HepG2 (cell line): Measurements from ENCODE around the gene ACSM3. TPM values are rescaled to one million over a fixed set of nuclear protein-coding genes. Genes with fewer than 3 reads are reported as not detected.

ENCODE experiments used
- ASH2L ChIP-seq: fragments of 300-600, 200-600 bp; sonication (generic); IDR thresholded peaks from 2 replicates; pipeline ENCODE4 v1.7.0; 2017; ENCODE audit warnings: low read depth, mild to moderate bottlenecking, moderate library complexity, mixed read lengths, low read length; ENCODE audit not compliant: insufficient read length
- FOSL1 ChIP-seq: sonication (generic); formaldehyde crosslinking; IDR thresholded peaks from 2 replicates; pipeline ENCODE4 v1.9.0; 2021; ENCODE audit warnings: missing genetic modification reagents, borderline replicate concordance
- FOXK1 ChIP-seq: sonication (generic); formaldehyde crosslinking; IDR thresholded peaks from 2 replicates; pipeline ENCODE4 v1.4.0; 2020; ENCODE audit warnings: low read depth, missing genetic modification reagents, borderline replicate concordance
- MAZ ChIP-seq, 2 experiments: sonication (generic) in 1 of 2; formaldehyde crosslinking in 1 of 2; IDR thresholded peaks; 2 replicates each; pipeline versions ENCODE4 v1.5.0 to v1.6.1; 2012 to 2020; ENCODE audit warnings: low read depth in 2 of 2, mild to moderate bottlenecking in 2 of 2, borderline replicate concordance in 1 of 2, improper control_type of control experiment in 1 of 2, low read length in 1 of 2, missing genetic modification reagents in 1 of 2, moderate library complexity in 1 of 2
- SNAPC2 ChIP-seq: sonication (generic); formaldehyde crosslinking; IDR thresholded peaks from 2 replicates; pipeline ENCODE4 v1.8.1; 2022; ENCODE audit warnings: mild to moderate bottlenecking, missing genetic modification reagents
- TCF12 ChIP-seq, 2 experiments: fragments of 450-650 bp in 1 of 2; sonication (generic) in 1 of 2; formaldehyde crosslinking in 1 of 2; IDR thresholded peaks; 2 replicates each; pipeline versions ENCODE4 v1.6.1 to v1.8.0; 2017 to 2022; ENCODE audit warnings: antibody characterized with exemption in 1 of 2, mild to moderate bottlenecking in 1 of 2, missing genetic modification reagents in 1 of 2, moderate library complexity in 1 of 2
- ZBTB42 ChIP-seq: sonication (generic); formaldehyde crosslinking; IDR thresholded peaks from 2 replicates; pipeline ENCODE4 v1.5.0; 2020; ENCODE audit warnings: mild to moderate bottlenecking, missing genetic modification reagents
- ZNF121 ChIP-seq: sonication (generic); formaldehyde crosslinking; IDR thresholded peaks from 2 replicates; pipeline ENCODE4 v1.5.0; 2020; ENCODE audit warnings: mild to moderate bottlenecking, missing genetic modification reagents
- ZNF234 ChIP-seq: sonication (generic); formaldehyde crosslinking; conservative IDR thresholded peaks from 2 replicates; pipeline ENCODE4 v1.5.1; 2020; ENCODE audit warnings: mild to moderate bottlenecking, missing genetic modification reagents
- ZNF850 ChIP-seq: sonication (generic); formaldehyde crosslinking; conservative IDR thresholded peaks from 2 replicates; pipeline ENCODE4 v1.9.0; 2021; ENCODE audit warnings: mild to moderate bottlenecking, missing genetic modification reagents
- polyA plus RNA-seq, 8 experiments: library from polyadenylated mRNA; depleted of rRNA in 3 of 8; stranded (reverse) in 7 of 8; unstranded in 1 of 8; fragments of >200 nt; fragmentation: Illumina TruSeq in 4 of 8; extraction: Trizol in 4 of 8; gene quantifications; 2 replicates each; pipeline versions ENCODE4 v1.2.1 to v1.2.3, GENCODE V29; 2011 to 2016; ENCODE audit warnings: low read depth in 4 of 8, missing spikeins in 1 of 8, mixed read lengths in 1 of 8; ENCODE audit not compliant: insufficient read depth in 1 of 8
- total RNA-seq, 5 experiments: library from RNA; depleted of rRNA; stranded (reverse); fragments of >200 nt; fragmentation: Illumina TruSeq; extraction: Trizol; gene quantifications; 2 replicates each; pipeline ENCODE4 v1.2.3, GENCODE V29; 2016; ENCODE audit warnings: low read depth in 1 of 5
- TF ChIP-seq, protein P1 (sequence below): sonication (generic); formaldehyde crosslinking; IDR thresholded peaks from 2 replicates; pipeline ENCODE4 v1.5.0; 2020; ENCODE audit warnings: missing genetic modification reagents, mild to moderate bottlenecking, borderline replicate concordance
- TF ChIP-seq, protein P2 (sequence below): IDR thresholded peaks from 2 replicates; pipeline ENCODE4 v1.6.1; 2016; ENCODE audit warnings: missing biosample characterization, missing genetic modification reagents, low read depth
- TF ChIP-seq, protein P3 (sequence below): sonication (generic); formaldehyde crosslinking; IDR thresholded peaks from 2 replicates; pipeline ENCODE4 v1.8.0; 2023; ENCODE audit warnings: mild to moderate bottlenecking, missing genetic modification reagents
- TF ChIP-seq, protein P4 (sequence below): sonication (generic); formaldehyde crosslinking; IDR thresholded peaks from 2 replicates; pipeline ENCODE4 v1.4.0; 2020; ENCODE audit warnings: missing genetic modification reagents
- TF ChIP-seq, protein P5 (sequence below): sonication (generic); formaldehyde crosslinking; IDR thresholded peaks from 2 replicates; pipeline ENCODE4 v1.5.1; 2020; ENCODE audit warnings: mild to moderate bottlenecking, missing genetic modification reagents
- TF ChIP-seq, protein P6 (sequence below): sonication (generic); formaldehyde crosslinking; IDR thresholded peaks from 2 replicates; pipeline ENCODE4 v1.5.0; 2020; ENCODE audit warnings: missing genetic modification reagents
- TF ChIP-seq, protein P7 (sequence below): sonication (generic); formaldehyde crosslinking; IDR thresholded peaks from 2 replicates; pipeline ENCODE4 v1.4.0; 2020; ENCODE audit warnings: missing genetic modification reagents

Gene ACSM3
- total and polyA plus RNA-seq, 2 of the 13 experiments (the other 11 are each of a cell fraction or from before 2014, with no cell fraction given): 74.0 to 108 TPM

DNA sequence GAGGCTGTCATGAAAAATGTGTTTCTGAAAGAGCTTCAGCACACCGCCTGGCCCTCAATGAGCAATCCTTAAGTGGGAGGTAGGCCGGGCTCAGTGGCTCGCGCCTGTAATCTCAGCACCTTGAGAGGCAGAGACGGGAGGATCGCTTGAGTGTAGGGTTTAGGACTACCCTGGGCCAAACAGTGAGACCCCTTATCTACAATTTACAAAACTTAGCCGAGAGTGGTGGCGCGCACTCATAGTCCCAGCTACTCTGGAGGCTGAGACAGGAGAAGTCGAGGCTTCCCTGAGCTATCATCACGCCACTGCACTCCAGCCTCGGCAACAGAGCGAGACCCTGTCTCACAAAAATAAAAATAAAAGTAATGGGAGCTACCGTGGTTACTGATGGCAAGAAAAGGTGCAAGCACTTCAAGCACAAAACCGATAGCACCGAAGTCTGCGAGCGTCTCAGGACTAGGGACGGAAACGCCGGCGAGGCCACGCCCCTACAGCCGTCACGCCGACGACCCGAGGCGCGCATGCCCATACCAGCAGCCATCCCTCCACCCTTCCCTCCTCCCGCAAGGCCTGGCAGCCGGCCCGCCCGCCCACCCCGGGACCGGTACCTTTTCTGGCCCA is 22.8 kb upstream of the ACSM3 start (continued):
- TF ChIP-seq FOSL1 (CRISPR knock-in tag) (0 out of 2 replicates have a peak, but pooled peaks have one; percentile 23), TCF12 (IDR thresholded peaks at IDR 0.05) (no peak), TCF12 (CRISPR knock-in tag; IDR thresholded peaks at IDR 0.05) (no peak), ZNF234 (CRISPR knock-in tag) (no peak), ASH2L (no peak), ZNF121 (peak; percentile 87), FOXK1 (CRISPR knock-in tag) (peak; percentile 41; the same call in 1 of the 2 replicates), SNAPC2 (0 out of 2 replicates have a peak, but pooled peaks have one; percentile 53), ZNF850 (CRISPR knock-in tag) (0 out of 2 replicates have a peak, but pooled peaks have one; percentile 3), ZBTB42 (CRISPR knock-in tag) (no peak), MAZ (IDR thresholded peaks at IDR 0.05; ENCODE audit: borderline replicate concordance, low read depth, low read length) (no peak), MAZ (CRISPR knock-in tag; IDR thresholded peaks at IDR 0.05; ENCODE audit: low read depth) (no peak)
- TF ChIP-seq, protein P1, sequence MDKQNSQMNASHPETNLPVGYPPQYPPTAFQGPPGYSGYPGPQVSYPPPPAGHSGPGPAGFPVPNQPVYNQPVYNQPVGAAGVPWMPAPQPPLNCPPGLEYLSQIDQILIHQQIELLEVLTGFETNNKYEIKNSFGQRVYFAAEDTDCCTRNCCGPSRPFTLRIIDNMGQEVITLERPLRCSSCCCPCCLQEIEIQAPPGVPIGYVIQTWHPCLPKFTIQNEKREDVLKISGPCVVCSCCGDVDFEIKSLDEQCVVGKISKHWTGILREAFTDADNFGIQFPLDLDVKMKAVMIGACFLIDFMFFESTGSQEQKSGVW (CRISPR knock-in tag): no peak
- TF ChIP-seq, protein P2, sequence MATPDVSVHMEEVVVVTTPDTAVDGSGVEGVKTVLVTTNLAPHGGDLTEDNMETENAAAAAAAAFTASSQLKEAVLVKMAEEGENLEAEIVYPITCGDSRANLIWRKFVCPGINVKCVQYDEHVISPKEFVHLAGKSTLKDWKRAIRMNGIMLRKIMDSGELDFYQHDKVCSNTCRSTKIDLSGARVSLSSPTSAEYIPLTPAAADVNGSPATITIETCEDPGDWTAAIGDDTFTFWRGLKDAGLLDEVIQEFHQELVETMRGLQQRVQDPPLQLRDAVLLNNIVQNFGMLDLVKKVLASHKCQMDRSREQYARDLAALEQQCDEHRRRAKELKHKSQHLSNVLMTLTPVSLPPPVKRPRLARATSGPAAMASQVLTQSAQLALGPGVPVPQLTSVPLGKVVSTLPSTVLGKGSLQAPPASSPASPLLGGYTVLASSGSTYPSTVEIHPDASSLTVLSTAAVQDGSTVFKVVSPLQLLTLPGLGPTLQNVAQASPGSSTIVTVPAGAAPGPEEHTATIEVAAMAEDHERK (CRISPR knock-in tag): no peak
- TF ChIP-seq, protein P3, sequence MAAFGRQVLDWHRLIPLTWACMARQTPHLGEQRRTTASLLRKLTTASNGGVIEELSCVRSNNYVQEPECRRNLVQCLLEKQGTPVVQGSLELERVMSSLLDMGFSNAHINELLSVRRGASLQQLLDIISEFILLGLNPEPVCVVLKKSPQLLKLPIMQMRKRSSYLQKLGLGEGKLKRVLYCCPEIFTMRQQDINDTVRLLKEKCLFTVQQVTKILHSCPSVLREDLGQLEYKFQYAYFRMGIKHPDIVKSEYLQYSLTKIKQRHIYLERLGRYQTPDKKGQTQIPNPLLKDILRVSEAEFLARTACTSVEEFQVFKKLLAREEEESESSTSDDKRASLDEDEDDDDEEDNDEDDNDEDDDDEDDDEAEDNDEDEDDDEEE: peak; percentile 92
- TF ChIP-seq, protein P4, sequence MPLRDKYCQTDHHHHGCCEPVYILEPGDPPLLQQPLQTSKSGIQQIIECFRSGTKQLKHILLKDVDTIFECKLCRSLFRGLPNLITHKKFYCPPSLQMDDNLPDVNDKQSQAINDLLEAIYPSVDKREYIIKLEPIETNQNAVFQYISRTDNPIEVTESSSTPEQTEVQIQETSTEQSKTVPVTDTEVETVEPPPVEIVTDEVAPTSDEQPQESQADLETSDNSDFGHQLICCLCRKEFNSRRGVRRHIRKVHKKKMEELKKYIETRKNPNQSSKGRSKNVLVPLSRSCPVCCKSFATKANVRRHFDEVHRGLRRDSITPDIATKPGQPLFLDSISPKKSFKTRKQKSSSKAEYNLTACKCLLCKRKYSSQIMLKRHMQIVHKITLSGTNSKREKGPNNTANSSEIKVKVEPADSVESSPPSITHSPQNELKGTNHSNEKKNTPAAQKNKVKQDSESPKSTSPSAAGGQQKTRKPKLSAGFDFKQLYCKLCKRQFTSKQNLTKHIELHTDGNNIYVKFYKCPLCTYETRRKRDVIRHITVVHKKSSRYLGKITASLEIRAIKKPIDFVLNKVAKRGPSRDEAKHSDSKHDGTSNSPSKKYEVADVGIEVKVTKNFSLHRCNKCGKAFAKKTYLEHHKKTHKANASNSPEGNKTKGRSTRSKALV (CRISPR knock-in tag): no peak
- TF ChIP-seq, protein P5, sequence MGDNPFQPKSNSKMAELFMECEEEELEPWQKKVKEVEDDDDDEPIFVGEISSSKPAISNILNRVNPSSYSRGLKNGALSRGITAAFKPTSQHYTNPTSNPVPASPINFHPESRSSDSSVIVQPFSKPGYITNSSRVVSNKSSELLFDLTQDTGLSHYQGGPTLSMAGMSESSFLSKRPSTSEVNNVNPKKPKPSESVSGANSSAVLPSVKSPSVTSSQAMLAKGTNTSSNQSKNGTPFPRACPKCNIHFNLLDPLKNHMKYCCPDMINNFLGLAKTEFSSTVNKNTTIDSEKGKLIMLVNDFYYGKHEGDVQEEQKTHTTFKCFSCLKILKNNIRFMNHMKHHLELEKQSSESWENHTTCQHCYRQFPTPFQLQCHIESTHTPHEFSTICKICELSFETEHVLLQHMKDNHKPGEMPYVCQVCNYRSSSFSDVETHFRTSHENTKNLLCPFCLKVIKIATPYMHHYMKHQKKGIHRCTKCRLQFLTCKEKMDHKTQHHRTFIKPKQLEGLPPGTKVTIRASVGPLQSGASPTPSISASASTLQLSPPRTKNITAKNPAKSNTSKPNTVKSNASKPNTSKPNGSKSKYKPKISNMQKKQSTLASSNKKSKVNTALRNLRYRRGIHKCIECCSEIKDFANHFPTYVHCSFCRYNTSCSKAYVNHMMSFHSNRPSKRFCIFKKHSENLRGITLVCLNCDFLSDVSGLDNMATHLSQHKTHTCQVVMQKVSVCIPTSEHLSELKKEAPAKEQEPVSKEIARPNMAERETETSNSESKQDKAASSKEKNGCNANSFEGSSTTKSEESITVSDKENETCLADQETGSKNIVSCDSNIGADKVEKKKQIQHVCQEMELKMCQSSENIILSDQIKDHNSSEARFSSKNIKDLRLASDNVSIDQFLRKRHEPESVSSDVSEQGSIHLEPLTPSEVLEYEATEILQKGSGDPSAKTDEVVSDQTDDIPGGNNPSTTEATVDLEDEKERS (CRISPR knock-in tag): no peak
- TF ChIP-seq, protein P6, sequence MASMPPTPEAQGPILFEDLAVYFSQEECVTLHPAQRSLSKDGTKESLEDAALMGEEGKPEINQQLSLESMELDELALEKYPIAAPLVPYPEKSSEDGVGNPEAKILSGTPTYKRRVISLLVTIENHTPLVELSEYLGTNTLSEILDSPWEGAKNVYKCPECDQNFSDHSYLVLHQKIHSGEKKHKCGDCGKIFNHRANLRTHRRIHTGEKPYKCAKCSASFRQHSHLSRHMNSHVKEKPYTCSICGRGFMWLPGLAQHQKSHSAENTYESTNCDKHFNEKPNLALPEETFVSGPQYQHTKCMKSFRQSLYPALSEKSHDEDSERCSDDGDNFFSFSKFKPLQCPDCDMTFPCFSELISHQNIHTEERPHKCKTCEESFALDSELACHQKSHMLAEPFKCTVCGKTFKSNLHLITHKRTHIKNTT: no peak
- TF ChIP-seq, protein P7, sequence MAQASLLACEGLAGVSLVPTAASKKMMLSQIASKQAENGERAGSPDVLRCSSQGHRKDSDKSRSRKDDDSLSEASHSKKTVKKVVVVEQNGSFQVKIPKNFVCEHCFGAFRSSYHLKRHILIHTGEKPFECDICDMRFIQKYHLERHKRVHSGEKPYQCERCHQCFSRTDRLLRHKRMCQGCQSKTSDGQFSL (CRISPR knock-in tag): 0 out of 2 replicates have a peak, but pooled peaks have one; percentile 29
